GM18868 (cell line): ENCODE data around the gene TAS1R1.
"Not testable (repeated sequence)": the region's sequence is repeated elsewhere in the genome, so short reads cannot be mapped to it uniquely, and the experiment has no call there.

Experiments used
- ATAC-seq: cut with Tn5 transposase; IDR thresholded peaks from one replicate; pipeline ENCODE4 v1.9.1; 2021; ENCODE audit warnings: mild to moderate bottlenecking, moderate library complexity; ENCODE audit not compliant: unreplicated experiment

Gene TAS1R1

DNA sequence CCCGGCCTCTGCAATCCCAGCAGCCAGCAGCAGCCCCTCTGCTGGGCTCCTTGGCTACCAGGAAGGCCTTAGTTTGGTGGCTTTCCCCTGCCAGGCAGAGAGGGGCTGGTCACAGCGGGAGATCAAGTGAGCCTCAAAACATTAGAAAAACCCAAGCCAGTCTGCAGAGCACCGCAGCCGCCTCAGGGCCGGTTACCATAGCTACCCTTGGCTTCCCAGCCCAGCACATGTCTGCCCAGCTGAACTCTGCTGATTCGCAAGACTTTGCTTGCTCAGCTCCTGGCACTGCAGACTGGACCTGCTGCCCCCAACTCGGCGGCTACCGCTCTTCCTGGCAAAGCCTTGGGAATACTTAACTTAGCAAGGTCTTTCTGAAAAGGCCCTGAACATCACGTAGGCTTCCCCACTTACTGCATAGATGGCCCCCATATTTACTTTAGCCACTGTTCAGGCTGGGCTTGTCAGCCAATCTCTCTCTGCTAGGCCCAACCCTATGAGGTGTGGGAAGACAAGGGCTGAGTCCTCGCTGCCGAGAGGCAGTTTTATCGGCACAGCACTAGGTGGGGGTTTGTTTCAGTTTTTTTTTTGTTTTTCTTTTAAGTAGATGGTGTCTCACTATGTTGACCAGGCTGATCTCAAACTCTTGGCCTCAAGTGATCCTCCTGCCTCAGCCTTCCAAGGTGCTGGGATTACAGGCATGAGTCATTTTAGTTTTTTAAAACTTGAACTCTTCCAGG lies 35.0 kb upstream of the TAS1R1 start:
- ATAC-seq = no peak

GRCh38 chr1:6521536-6521935 lies 33.6 kb upstream of the TAS1R1 start:
- ATAC-seq = no peak

DNA sequence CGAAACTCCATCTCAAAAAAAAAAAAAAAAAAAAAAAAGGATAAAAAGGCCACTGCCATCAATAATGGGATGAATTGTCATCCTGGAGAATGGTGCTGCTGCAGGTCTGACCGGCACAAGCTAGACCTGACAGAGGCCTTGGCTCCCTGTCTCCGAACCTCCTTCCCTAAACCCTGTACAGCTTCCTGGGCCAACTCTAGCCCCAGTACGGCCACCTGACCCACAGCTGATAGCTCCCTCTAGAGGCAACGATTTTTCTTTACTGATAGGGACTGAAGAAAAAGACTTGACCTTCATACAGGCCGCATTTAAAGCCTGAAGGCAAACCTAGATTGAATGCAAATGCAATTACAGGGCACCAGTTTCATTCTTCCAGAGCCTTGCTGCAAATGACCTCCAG lies 31.5 kb upstream of the TAS1R1 start:
- ATAC-seq = no peak

DNA sequence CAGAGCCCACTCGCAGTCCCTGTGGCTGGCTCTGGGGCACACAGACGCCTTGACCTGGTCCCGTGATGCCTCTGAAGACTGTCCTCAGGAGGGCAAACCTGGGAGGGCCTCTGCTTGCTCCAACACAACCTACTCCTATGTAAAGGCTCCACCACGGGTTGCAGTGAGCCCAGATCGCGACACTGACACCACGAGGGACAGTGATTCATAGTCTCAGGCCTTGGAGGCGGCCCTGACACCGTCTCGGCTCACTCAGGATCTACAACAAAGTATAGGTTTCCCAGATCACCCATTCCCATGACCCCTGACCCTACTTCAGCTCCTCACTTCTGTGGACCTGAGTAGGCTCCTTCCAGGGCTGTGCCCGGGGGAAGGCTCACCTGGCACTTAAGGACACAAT lies 28.8 kb upstream of the TAS1R1 start:
- ATAC-seq = no peak

GRCh38 chr1:6528492-6528891 lies 26.6 kb upstream of the TAS1R1 start:
- ATAC-seq = no peak

DNA sequence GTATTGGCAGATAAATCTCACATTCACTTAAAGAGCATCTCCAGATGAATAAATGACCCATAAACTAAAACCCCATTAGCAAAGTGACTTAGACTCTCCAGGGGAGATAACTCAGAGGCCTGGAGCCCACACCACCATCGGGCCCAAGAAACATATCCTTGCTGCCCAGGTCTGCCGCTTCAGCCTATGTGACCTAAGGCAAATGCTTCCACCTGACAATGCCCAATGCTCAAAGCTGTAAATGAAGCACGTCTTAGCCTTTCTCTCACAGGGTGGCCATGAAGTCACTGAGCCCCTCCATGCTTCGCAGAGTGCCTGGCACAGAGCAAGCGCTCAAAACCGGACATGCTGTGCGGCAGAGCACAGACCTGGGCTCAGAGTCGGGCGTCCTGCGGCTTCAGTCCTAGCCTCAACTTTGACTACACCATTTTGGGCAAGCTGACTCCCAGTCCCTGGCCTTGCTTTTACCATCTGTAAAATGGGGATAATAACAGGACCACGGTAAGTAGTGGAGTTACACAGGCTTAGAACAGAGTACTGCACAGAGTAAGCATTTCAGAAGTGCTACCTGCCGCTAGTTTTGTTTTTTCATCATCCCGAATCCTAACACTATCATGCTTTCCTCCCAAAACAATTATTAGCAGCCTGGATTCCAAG lies 24.5 kb upstream of the TAS1R1 start:
- ATAC-seq = no peak

GRCh38 chr1:6531996-6532395 lies 23.1 kb upstream of the TAS1R1 start:
- ATAC-seq = no peak

DNA sequence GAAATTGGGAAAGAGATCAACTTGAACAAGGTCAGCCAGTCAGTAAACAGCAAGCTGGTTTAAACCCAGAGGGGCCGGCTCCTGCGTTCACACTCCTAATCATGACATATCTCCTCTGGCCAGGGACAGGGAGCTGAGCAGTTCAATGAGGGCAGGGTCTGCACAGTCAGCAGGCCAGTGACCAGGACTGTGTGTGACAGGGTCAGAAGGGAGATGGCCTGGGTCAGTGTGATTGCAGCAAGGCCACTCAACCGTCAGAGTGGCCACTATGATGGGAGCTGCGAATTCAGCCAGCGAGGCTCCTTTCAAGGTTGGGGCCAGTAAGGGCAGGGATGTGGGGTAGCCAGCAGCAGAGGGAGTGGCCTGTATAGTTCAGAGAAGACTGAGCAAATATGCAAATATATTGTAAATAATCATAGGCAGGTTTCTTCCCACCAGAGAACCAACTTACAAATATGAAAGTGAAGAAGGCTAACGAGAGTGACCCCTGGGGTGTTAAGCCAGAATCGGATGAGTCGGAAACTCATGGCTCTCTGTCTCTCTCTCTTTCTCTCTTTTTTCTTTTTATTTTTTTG lies 20.8 kb upstream of the TAS1R1 start:
- ATAC-seq = no peak

DNA sequence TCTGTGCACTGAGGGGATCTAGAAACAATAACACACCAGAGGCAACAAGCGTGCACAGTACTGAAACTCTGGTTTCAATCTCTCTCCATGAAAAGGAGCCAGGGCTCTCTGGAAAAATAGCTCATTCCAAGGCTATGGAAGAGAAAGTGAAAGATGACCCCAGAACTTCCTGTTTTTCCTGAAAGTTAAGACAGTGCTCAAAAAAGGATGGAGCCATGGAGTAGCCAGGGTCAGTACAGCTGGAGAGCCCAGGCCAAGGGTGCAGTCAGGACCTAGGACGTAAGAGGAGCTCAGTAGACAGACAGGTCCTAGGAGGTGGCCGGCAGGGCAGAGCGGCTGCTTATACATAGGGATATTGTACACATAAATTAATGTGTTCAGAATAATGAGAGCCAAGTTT lies 19.9 kb upstream of the TAS1R1 start:
- no peak for ATAC-seq

DNA sequence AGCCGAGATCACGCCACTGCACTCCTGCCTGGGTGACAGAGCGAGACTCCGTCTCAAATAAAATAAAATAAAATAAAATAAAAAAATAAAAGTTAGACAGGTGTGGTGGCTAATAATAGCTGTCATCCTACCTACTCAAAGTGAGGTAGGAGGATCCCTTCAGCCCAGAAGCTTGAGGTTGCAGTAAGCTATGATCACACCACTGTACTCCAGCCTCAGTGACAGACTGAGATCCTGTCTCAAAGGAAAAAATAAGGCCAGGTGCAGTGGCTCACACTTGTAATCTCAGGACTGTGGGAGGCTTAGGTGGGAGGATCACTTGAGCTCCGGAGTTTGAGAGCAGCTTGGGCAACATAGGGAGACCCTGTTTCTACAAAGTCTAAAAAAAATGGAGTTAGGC lies 18.8 kb upstream of the TAS1R1 start:
- no peak for ATAC-seq

GRCh38 chr1:6538956-6539355 lies 16.2 kb upstream of the TAS1R1 start:
- ATAC-seq = no peak

- no peak for ATAC-seq
Measured at GRCh38 chr1:6544831-6545230, 10.3 kb upstream of the TAS1R1 start.

GRCh38 chr1:6545276-6546112 lies 9.6 kb upstream of the TAS1R1 start:
- no peak for ATAC-seq

- ATAC-seq = no peak
Measured at GRCh38 chr1:6546326-6546725, 8.8 kb upstream of the TAS1R1 start.

- ATAC-seq = no peak
Measured at GRCh38 chr1:6547301-6547700, 7.8 kb upstream of the TAS1R1 start.

- peak; percentile 93 for ATAC-seq
Measured at GRCh38 chr1:6554031-6554906, 838 bp upstream of the TAS1R1 start, which contains the start of gene NOL9. Gene NOL9, minus strand, starts transcription at chr1:6554513. Its CDS starts 11 bp downstream, at chr1:6554502.

- ATAC-seq = no peak
Measured at GRCh38 chr1:6557597-6557996, 2.5 kb downstream of the TAS1R1 start.

GRCh38 chr1:6559161-6559560 lies 4.1 kb downstream of the TAS1R1 start:
- ATAC-seq = not testable (repeated sequence)

DNA sequence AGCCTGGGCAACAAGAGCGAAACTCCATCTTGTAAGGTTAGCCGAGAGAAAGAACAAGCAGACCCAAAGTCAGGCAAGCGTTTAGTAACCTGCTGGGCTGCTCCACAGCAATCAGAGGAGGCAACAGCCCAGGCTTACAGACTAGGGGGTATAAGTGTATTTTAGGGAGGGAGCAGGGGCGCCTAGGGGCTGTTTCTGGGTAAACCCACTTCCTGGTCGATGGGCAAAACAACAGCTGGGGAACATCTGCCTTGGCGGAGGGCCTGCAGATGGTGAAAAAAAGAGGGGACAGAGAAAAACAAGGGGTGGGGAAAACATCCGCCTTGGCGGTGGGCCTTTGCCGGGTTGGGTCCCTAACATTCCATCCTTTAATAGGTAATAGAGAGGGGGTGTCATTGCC lies 5.2 kb downstream of the TAS1R1 start:
- ATAC-seq = no peak

DNA sequence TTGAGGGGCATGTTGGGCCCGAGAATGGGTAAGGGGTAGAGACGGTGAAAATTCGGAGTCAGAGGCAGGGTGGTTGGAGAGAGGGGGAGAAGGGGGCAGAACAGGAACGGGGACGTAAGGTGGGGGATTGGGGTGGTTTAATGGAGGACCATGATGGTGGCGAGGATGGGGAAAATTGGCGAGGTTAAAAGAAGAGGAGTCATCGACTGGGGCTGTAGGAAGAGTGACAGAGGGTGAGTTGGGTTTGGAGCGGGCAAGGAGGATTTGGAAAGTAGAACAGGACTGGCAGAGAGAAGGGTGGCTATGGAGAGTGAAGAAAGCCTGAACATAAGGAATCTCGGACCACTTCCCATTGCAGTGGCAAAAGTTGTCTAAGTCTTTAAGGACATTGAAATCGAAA lies 13.9 kb downstream of the TAS1R1 start:
- no peak for ATAC-seq
